BLaER1 treated with 17β-estradiol and CSF1 and Interleukin-3, amounts not matched to agents 10 nM and 100 nM (cell line): ENCODE data around the gene LRRC27.

ENCODE experiments used
- H3K27ac ChIP-seq, 11 experiments: shearing (Covaris generic); formaldehyde crosslinking; 2 replicates each; pipeline ENCODE4 v1.8.1; 2022
- H3K27me3 ChIP-seq, 11 experiments: shearing (Covaris generic); formaldehyde crosslinking; 2 replicates each; pipeline ENCODE4 v1.8.1; 2022
- H3K36me3 ChIP-seq, 11 experiments: shearing (Covaris generic); formaldehyde crosslinking; 2 replicates each; pipeline ENCODE4 v1.8.1; 2022
- H3K4me1 ChIP-seq, 10 experiments: shearing (Covaris generic); formaldehyde crosslinking; 2 replicates each; pipeline ENCODE4 v1.8.1; 2022
- H3K4me2 ChIP-seq, 11 experiments: shearing (Covaris generic); formaldehyde crosslinking; 2 replicates each; pipeline ENCODE4 v1.8.1; 2022
- H3K4me3 ChIP-seq, 10 experiments: shearing (Covaris generic); formaldehyde crosslinking; 2 replicates each; pipeline ENCODE4 v1.8.1; 2022
- H3K9ac ChIP-seq, 11 experiments: shearing (Covaris generic); formaldehyde crosslinking; 2 replicates each; pipeline ENCODE4 v1.8.1; 2022
- H3K9me3 ChIP-seq, 11 experiments: shearing (Covaris generic); formaldehyde crosslinking; replicated peaks in 1 of 11; 2 replicates each; pipeline ENCODE4 v1.8.1; 2022
- H4K20me1 ChIP-seq, 11 experiments: shearing (Covaris generic); formaldehyde crosslinking; 2 replicates each; pipeline ENCODE4 v1.8.1; 2022
- Cebpa-rat ChIP-seq, 11 experiments: shearing (Covaris generic); IDR thresholded peaks; 2 replicates each; pipeline ENCODE4 v1.8.1; 2022

Gene LRRC27

GRCh38 chr10:132423966-132424861, 92.2 kb downstream of the LRRC27 start:
- Histone ChIP-seq H3K4me2 (peak overlapping the region; percentile 80 to 99 (median 97)), H3K36me3 (no peaks in the 10 kb centered on the region), H3K9ac (peak overlapping the region in 3 of 11 experiments; percentile 6 to 23 (median 22); a peak in 1 of 22 replicates), H3K4me3 (no peak overlapping the region), H3K27me3 (no peaks in the 10 kb centered on the region), H3K4me1 (peaks cover 50 to 70% (median 57%) of the 10 kb centered on the region in 10 experiments), H4K20me1 (peaks cover 0 to 16% (median 0%) of the 10 kb centered on the region in 11 experiments; a peak in 4 of 22 replicates), H3K9me3 (no peaks in the 10 kb centered on the region), H3K27ac (peak overlapping the region in 3 of 11 experiments; percentile 13 to 81 (median 22); a peak in 3 of 22 replicates)
- TF ChIP-seq Cebpa-rat (IDR thresholded peaks at IDR 0.05) = no peak

- Histone ChIP-seq H3K9me3 (no peaks in the 10 kb centered on the region), H3K27ac (no peak overlapping the region), H3K27me3 (no peaks in the 10 kb centered on the region), H3K36me3 (no peaks in the 10 kb centered on the region), H4K20me1 (peaks cover 0 to 15% (median 0%) of the 10 kb centered on the region in 11 experiments; a peak in 4 of 22 replicates), H3K4me3 (no peak overlapping the region), H3K4me2 (0 out of 22 replicates have a peak overlapping the region, but pooled peaks of 1 of the 11 experiments have one; percentile 98), H3K4me1 (peaks cover 51 to 72% (median 58%) of the 10 kb centered on the region in 10 experiments), H3K9ac (no peak overlapping the region)
- no peak for TF ChIP-seq Cebpa-rat (IDR thresholded peaks at IDR 0.05)
Observed at GRCh38 chr10:132425029-132425756, 93.2 kb downstream of the LRRC27 start.

- Histone ChIP-seq H3K9ac (no peak overlapping the region), H3K4me1 (peaks cover 45 to 70% (median 58%) of the 10 kb centered on the region in 10 experiments), H3K9me3 (no peaks in the 10 kb centered on the region), H3K4me2 (no peak overlapping the region), H3K27ac (no peak overlapping the region), H3K27me3 (no peaks in the 10 kb centered on the region), H3K4me3 (no peak overlapping the region), H4K20me1 (peaks cover 0 to 15% (median 0%) of the 10 kb centered on the region in 11 experiments; a peak in 3 of 22 replicates), H3K36me3 (no peaks in the 10 kb centered on the region)
- TF ChIP-seq Cebpa-rat (IDR thresholded peaks at IDR 0.05) = no peak
Observed at GRCh38 chr10:132425757-132426155, 93.8 kb downstream of the LRRC27 start.

GRCh38 chr10:132427006-132427771, 95.2 kb downstream of the LRRC27 start:
- no peaks in the 10 kb centered on the region for H3K9me3 ChIP-seq
- TF ChIP-seq Cebpa-rat (IDR thresholded peaks at IDR 0.05) = no peak
- H3K36me3 ChIP-seq = no peaks in the 10 kb centered on the region
- no peaks in the 10 kb centered on the region for H3K27me3 ChIP-seq
- H3K9ac ChIP-seq = no peak overlapping the region
- H3K4me1 ChIP-seq = peaks cover 31 to 70% (median 55%) of the 10 kb centered on the region in 10 experiments
- H4K20me1 ChIP-seq = peaks cover 0 to 6% (median 0%) of the 10 kb centered on the region in 11 experiments; a peak in 3 of 22 replicates
- no peak overlapping the region for H3K4me2 ChIP-seq
- no peak overlapping the region for H3K4me3 ChIP-seq
- H3K27ac ChIP-seq = no peak overlapping the region

GRCh38 chr10:132427939-132428367, 96.0 kb downstream of the LRRC27 start:
- Histone ChIP-seq H3K27me3 (no peaks in the 10 kb centered on the region), H3K4me2 (no peak overlapping the region), H3K4me3 (no peak overlapping the region), H3K27ac (no peak overlapping the region), H4K20me1 (no peaks in the 10 kb centered on the region), H3K9me3 (no peaks in the 10 kb centered on the region), H3K4me1 (peaks cover 23 to 70% (median 55%) of the 10 kb centered on the region in 10 experiments), H3K36me3 (no peaks in the 10 kb centered on the region), H3K9ac (no peak overlapping the region)
- TF ChIP-seq Cebpa-rat (IDR thresholded peaks at IDR 0.05) = no peak

- H3K4me2 ChIP-seq = 0 out of 22 replicates have a peak overlapping the region, but pooled peaks of 2 of the 11 experiments have one; percentile 55 to 74
Observed at GRCh38 chr10:132428486-132428995, 96.5 kb downstream of the LRRC27 start.

More at GRCh38 chr10:132428486-132428995, 96.5 kb downstream of the LRRC27 start:
- Histone ChIP-seq H3K4me1 (peaks cover 17 to 70% (median 55%) of the 10 kb centered on the region in 10 experiments), H4K20me1 (no peaks in the 10 kb centered on the region), H3K27ac (no peak overlapping the region), H3K36me3 (no peaks in the 10 kb centered on the region), H3K9me3 (no peaks in the 10 kb centered on the region), H3K4me3 (no peak overlapping the region), H3K27me3 (no peaks in the 10 kb centered on the region), H3K9ac (no peak overlapping the region)
- no peak for TF ChIP-seq Cebpa-rat (IDR thresholded peaks at IDR 0.05)
